ENCODE measurements around the gene HLA-E. TPM values are rescaled to one million over a fixed set of nuclear protein-coding genes. Genes with fewer than 3 reads are reported as not detected.
"Not testable (repeated sequence)": the region's sequence is repeated elsewhere in the genome, so short reads cannot be mapped to it uniquely, and the experiment has no call there.

HLA-E gene
- total and polyA plus RNA-seq, 4 donors, result 133 to 258 (median 207) TPM

- no peak for DNase-seq (ENCODE audit: low spot score)
- Histone ChIP-seq H3K36me3 (ENCODE audit: control insufficient read depth in 4 of 4, insufficient read depth in 3 of 4, low read depth in 1 of 4, low read length in 3 of 4) (no peaks in the 10 kb centered on the region), H3K27me3 (ENCODE audit: control insufficient read depth in 4 of 4, insufficient read depth in 4 of 4, low read length in 3 of 4) (peaks cover 0 to 24% (median 3%) of the 10 kb centered on the region in 4 donors), H3K4me1 (ENCODE audit: control insufficient read depth in 4 of 4, insufficient read depth in 4 of 4, low read length in 3 of 4) (peaks cover 0 to 10% (median 5%) of the 10 kb centered on the region in 4 donors), H3K9ac (ENCODE audit: low read depth in 1 of 2, low read length in 2 of 2) (no peak overlapping the region), H3K27ac (ENCODE audit: low read depth in 1 of 2, low read length in 2 of 2) (no peak overlapping the region), H3K9me3 (ENCODE audit: control insufficient read depth in 4 of 4, low read length in 3 of 4) (no peaks in the 10 kb centered on the region), H3K4me3 (ENCODE audit: low read depth in 1 of 3, low read length in 3 of 3) (no peak overlapping the region)
- TF ChIP-seq GABPA (IDR thresholded peaks at IDR 0.05 in 1 of 2, conservative IDR thresholded peaks at IDR 0.05 in 1 of 2), result no peak
- no peak for TF ChIP-seq YY1 (IDR thresholded peaks at IDR 0.05)
- TF ChIP-seq SP1 (IDR thresholded peaks at IDR 0.05), result no peak
- TF ChIP-seq TAF1 (conservative IDR thresholded peaks at IDR 0.05), result no peak
- no peak for TF ChIP-seq JUND (IDR thresholded peaks at IDR 0.05)
- no peak for TF ChIP-seq RAD21 (IDR thresholded peaks at IDR 0.05)
- no peak for TF ChIP-seq REST (IDR thresholded peaks at IDR 0.05)
- no peak for TF ChIP-seq ATF3 (IDR thresholded peaks at IDR 0.05)
- no peak for TF ChIP-seq EGR1 (IDR thresholded peaks at IDR 0.05; ENCODE audit: low read depth in 2 of 2)
- no peak for TF ChIP-seq HNF4G (IDR thresholded peaks at IDR 0.05)
- 91% methylated on average over 1 of the region's 1 CpG for WGBS
Measured at GRCh38 chr6:30470968-30471367, 18.3 kb upstream of the HLA-E start.

- H3K9me3 ChIP-seq (ENCODE audit: control insufficient read depth in 4 of 4, low read length in 3 of 4); DNase-seq (ENCODE audit: low spot score): not testable (repeated sequence)
- 90% methylated on average over 19 of the region's 26 CpGs for WGBS
Measured at GRCh38 chr6:30475116-30475515, 14.2 kb upstream of the HLA-E start.

GRCh38 chr6:30480536-30481156 lies 8.7 kb upstream of the HLA-E start:
- peaks cover 0 to 12% (median 4%) of the 10 kb centered on the region in 4 donors for H3K27me3 ChIP-seq (ENCODE audit: control insufficient read depth in 4 of 4, insufficient read depth in 4 of 4, low read length in 3 of 4)
- 12% methylated on average over 18 of the region's 18 CpGs for WGBS
- H3K36me3 ChIP-seq (ENCODE audit: control insufficient read depth in 4 of 4, insufficient read depth in 3 of 4, low read depth in 1 of 4, low read length in 3 of 4), result no peaks in the 10 kb centered on the region
- no peak for DNase-seq (ENCODE audit: low spot score)
- H3K4me3 ChIP-seq (ENCODE audit: low read depth in 1 of 3, low read length in 3 of 3), result no peak overlapping the region
- peaks cover 0 to 8% (median 4%) of the 10 kb centered on the region in 4 donors for H3K4me1 ChIP-seq (ENCODE audit: control insufficient read depth in 4 of 4, insufficient read depth in 4 of 4, low read length in 3 of 4)
- TF ChIP-seq HNF4A (conservative IDR thresholded peaks at IDR 0.05), result no peak
- TF ChIP-seq SP1 (IDR thresholded peaks at IDR 0.05), result no peak
- TF ChIP-seq GABPA (IDR thresholded peaks at IDR 0.05 in 1 of 2, conservative IDR thresholded peaks at IDR 0.05 in 1 of 2), result no peak
- no peak for TF ChIP-seq CTCF (IDR thresholded peaks at IDR 0.05; ENCODE audit: low read depth, low read length, missing input control)
- no peak for TF ChIP-seq REST (IDR thresholded peaks at IDR 0.05)
- TF ChIP-seq RAD21 (IDR thresholded peaks at IDR 0.05), result no peak
- H3K9ac ChIP-seq (ENCODE audit: low read depth in 1 of 2, low read length in 2 of 2), result no peak overlapping the region
- no peak overlapping the region for H3K27ac ChIP-seq (ENCODE audit: low read depth in 1 of 2, low read length in 2 of 2)
- no peaks in the 10 kb centered on the region for H3K9me3 ChIP-seq (ENCODE audit: control insufficient read depth in 4 of 4, low read length in 3 of 4)

More at GRCh38 chr6:30475116-30475515, 14.2 kb upstream of the HLA-E start:
- H3K4me1 ChIP-seq (ENCODE audit: control insufficient read depth in 4 of 4, insufficient read depth in 4 of 4, low read length in 3 of 4); H3K27ac ChIP-seq (ENCODE audit: low read depth in 1 of 2, low read length in 2 of 2); H3K9ac ChIP-seq (ENCODE audit: low read depth in 1 of 2, low read length in 2 of 2); H3K4me3 ChIP-seq (ENCODE audit: low read depth in 1 of 3, low read length in 3 of 3); H3K27me3 ChIP-seq (ENCODE audit: control insufficient read depth in 4 of 4, insufficient read depth in 4 of 4, low read length in 3 of 4); H3K36me3 ChIP-seq (ENCODE audit: control insufficient read depth in 4 of 4, insufficient read depth in 3 of 4, low read depth in 1 of 4, low read length in 3 of 4): not testable (repeated sequence)

Measured in liver (tissue), 9 donors.